ENCODE data around the gene TEP1. TPM values are rescaled to one million over a fixed set of nuclear protein-coding genes. Genes with fewer than 3 reads are reported as not detected.

TEP1 gene
- total and polyA plus RNA-seq, 9 donors: 12.2 to 18.5 (median 15.7) TPM

DNA sequence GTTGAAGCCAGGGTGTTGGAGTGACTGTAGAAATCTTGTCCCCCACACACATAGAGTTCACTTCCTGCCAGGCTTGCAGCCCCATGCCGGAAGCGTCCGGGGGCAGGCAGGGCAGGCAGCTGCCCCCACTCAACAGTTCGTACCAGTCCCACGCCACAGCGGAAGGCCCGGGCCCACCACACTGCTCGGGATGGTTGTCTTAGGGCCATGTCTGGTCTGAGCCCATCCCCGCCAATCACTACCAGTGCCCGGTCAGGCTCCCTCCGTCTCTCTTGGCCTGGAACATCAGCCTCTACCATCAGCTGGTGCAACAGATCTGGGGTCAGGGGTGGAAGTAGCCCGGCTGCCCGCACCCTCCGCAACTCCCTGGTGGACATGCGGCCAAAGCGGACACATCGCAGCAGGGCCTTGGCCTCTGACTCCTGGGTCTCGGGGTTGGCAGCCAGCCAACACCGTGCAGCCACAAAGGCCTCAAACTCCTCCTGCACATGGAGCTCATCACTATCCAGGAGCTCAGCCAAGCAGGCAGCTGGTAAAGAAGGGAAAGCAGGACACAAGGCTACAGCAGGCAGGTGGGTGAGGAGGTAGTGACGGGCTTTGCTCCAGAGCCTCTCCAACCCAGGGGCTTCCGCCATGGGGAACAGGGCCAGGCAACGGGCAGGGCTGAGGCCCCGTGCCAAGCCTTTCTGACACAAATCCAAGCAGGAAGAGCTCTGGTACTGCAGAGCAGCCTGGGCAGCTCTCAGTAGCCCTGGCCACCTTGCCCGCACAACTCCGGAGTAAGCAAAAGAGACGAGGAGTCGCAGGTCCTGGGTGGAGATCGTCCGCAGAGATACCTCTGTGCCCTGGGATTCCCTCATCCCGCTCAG lies 16.7 kb upstream of the TEP1 start:
- Histone ChIP-seq H3K36me3 (ENCODE audit: control insufficient read depth, insufficient read depth, low read length) (no peaks in the 10 kb centered on the region), H3K4me3 (ENCODE audit: low read length) (no peak overlapping the region), H3K27me3 (ENCODE audit: control insufficient read depth, insufficient read depth, low read length) (no peaks in the 10 kb centered on the region), H3K4me1 (ENCODE audit: control insufficient read depth, insufficient read depth, low read length) (peaks cover 22% of the 10 kb centered on the region), H3K9me3 (replicated peaks; ENCODE audit: control insufficient read depth, low read depth, low read length) (no peaks in the 10 kb centered on the region), H3K27ac (ENCODE audit: low read length) (no peak overlapping the region)
- 90% methylated on average over 24 of the region's 30 CpGs for WGBS (ENCODE audit: insufficient coverage)
- peak; percentile 16 for DNase-seq

DNA sequence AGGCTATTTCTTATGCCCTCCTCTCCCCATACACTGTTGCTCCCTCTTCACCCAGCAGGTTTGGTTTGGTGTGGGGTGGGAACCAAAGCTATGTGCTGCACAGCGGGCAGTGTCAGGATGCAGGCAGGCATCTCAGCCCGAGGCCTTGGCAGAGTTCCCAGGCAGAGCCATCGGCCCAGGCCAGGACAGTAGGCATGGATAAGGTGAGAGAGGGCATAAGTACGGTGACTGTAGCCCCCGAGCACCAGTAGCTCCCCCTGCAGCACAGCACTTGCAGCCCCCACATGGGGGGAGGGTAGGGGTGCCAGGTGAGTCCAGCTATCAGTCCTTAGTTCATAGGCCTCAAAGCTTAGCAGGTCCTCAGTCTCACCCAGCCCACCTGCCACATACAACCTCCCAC lies 15.5 kb upstream of the TEP1 start:
- Histone ChIP-seq H3K27me3 (ENCODE audit: control insufficient read depth, insufficient read depth, low read length) (no peaks in the 10 kb centered on the region), H3K4me1 (ENCODE audit: control insufficient read depth, insufficient read depth, low read length) (peaks cover 14% of the 10 kb centered on the region), H3K4me3 (ENCODE audit: low read length) (no peak overlapping the region), H3K9me3 (replicated peaks; ENCODE audit: control insufficient read depth, low read depth, low read length) (no peaks in the 10 kb centered on the region), H3K36me3 (ENCODE audit: control insufficient read depth, insufficient read depth, low read length) (no peaks in the 10 kb centered on the region), H3K27ac (ENCODE audit: low read length) (no peak overlapping the region)
- DNase-seq: no peak
- 37% methylated on average over 3 of the region's 5 CpGs for WGBS (ENCODE audit: insufficient coverage)

DNA sequence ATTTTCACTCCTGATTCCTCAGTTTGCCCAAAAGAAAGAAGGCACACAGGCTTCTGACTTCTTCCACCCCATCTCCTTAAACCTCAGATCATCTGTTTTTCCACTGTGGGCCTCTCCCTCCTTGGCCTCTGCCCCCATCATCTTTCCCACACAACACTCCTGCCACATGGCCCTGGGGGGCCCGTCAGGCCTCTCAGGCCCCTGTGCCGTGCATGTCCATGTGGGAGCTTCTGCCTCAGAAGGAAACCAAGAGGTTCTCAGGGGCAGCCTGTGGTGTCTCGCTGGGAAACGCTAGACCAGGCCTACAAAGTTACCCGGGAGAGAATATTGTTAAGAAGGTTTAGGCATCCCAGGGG lies 14.7 kb upstream of the TEP1 start:
- WGBS (ENCODE audit: insufficient coverage): 70% methylated on average over 2 of the region's 5 CpGs
- H3K4me3 ChIP-seq (ENCODE audit: low read length): no peak overlapping the region
- no peaks in the 10 kb centered on the region for H3K9me3 ChIP-seq (replicated peaks; ENCODE audit: control insufficient read depth, low read depth, low read length)
- no peaks in the 10 kb centered on the region for H3K36me3 ChIP-seq (ENCODE audit: control insufficient read depth, insufficient read depth, low read length)
- H3K27me3 ChIP-seq (ENCODE audit: control insufficient read depth, insufficient read depth, low read length): no peaks in the 10 kb centered on the region
- no peak for DNase-seq
- H3K4me1 ChIP-seq (ENCODE audit: control insufficient read depth, insufficient read depth, low read length): peaks cover 14% of the 10 kb centered on the region
- peak overlapping the region; percentile 20 for H3K27ac ChIP-seq (ENCODE audit: low read length)

DNA sequence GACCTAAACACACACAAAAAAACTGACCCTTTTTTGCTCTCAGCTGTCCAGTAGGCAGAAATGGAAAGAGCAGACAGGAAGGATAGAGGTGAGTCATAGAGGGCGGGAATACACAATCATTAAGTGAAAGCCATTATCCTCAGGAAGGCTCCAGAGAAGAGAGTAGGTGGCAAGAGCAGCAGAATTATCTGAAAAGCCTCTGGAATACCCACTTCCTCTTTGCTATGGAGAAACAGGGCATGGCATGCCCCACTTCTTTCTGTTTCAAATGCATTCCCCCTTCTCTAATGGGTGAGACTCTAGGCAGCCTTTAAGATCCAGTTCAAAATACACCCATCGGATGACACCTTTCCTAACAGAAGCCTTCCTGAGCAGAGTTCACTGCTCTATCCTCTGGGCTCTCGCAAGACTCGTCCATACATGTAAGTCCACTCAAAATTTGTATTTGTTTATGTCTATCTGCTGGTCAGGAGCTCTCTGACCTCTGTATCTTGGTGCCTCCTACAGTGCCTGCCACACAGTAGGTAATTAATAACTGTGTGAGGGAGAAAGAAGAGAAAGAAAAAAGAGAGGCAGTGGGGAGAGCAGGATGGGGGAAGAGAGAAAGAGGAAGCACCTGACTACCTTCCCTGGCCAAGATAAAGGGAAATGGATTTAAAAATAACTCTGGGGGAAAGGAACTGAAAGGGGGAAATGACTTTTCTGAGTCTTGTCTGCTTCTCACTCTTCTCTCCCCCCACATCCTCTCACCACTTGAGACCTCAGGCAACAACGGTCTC lies 14.1 kb upstream of the TEP1 start:
- Histone ChIP-seq H3K4me3 (ENCODE audit: low read length) (no peak overlapping the region), H3K27ac (ENCODE audit: low read length) (no peak overlapping the region), H3K9me3 (replicated peaks; ENCODE audit: control insufficient read depth, low read depth, low read length) (no peaks in the 10 kb centered on the region), H3K4me1 (ENCODE audit: control insufficient read depth, insufficient read depth, low read length) (peaks cover 14% of the 10 kb centered on the region), H3K36me3 (ENCODE audit: control insufficient read depth, insufficient read depth, low read length) (no peaks in the 10 kb centered on the region), H3K27me3 (ENCODE audit: control insufficient read depth, insufficient read depth, low read length) (no peaks in the 10 kb centered on the region)
- WGBS (ENCODE audit: insufficient coverage): 50% methylated on average over 2 of the region's 5 CpGs
- DNase-seq: peak; percentile 60

DNA sequence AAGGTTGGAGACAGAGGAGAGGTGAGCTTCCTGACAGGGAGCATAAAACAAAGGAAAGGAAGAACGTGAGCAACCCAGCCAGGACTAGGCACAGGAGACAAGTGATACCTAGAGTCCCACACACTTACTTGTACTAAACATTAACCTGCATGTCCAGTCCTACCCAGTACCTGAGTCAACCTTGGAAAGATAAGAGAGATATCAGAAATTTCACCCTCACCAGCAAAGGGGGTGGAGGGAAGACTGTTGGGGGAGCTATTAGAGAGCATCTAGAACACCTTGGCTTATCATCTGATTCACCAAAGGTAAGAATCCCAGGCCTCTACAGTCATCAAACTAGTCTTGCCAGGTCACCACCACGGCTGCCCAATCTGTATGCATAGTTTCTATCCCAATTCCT lies 11.6 kb upstream of the TEP1 start:
- H3K9me3 ChIP-seq (replicated peaks; ENCODE audit: control insufficient read depth, low read depth, low read length): no peaks in the 10 kb centered on the region
- no peak overlapping the region for H3K27ac ChIP-seq (ENCODE audit: low read length)
- 43% methylated on average over 1 of the region's 2 CpGs for WGBS (ENCODE audit: insufficient coverage)
- H3K4me3 ChIP-seq (ENCODE audit: low read length): no peak overlapping the region
- H3K27me3 ChIP-seq (ENCODE audit: control insufficient read depth, insufficient read depth, low read length): no peaks in the 10 kb centered on the region
- H3K36me3 ChIP-seq (ENCODE audit: control insufficient read depth, insufficient read depth, low read length): no peaks in the 10 kb centered on the region
- DNase-seq: no peak
- H3K4me1 ChIP-seq (ENCODE audit: control insufficient read depth, insufficient read depth, low read length): peaks cover 6% of the 10 kb centered on the region

DNA sequence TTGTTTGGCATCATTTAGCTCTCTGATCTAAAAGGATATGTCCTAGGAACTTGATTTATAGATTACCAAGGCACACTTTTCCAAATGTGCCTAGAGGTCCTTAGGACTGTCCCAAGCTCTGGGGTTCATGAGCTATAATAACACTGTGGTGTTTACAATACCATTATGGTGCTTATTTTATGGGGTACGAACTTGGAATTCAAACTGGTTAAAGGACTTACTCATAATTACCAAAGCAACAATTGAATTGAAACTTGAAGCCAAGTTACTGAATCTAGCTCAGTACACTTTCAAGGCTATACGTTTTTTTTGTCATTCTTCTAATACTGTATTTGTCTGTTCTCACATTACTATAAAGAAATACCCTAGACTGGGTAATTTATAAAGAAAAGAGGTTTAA lies 9.6 kb upstream of the TEP1 start:
- Histone ChIP-seq H3K36me3 (ENCODE audit: control insufficient read depth, insufficient read depth, low read length) (no peaks in the 10 kb centered on the region), H3K27me3 (ENCODE audit: control insufficient read depth, insufficient read depth, low read length) (no peaks in the 10 kb centered on the region), H3K9me3 (replicated peaks; ENCODE audit: control insufficient read depth, low read depth, low read length) (no peaks in the 10 kb centered on the region), H3K4me3 (ENCODE audit: low read length) (no peak overlapping the region), H3K27ac (ENCODE audit: low read length) (no peak overlapping the region), H3K4me1 (ENCODE audit: control insufficient read depth, insufficient read depth, low read length) (no peaks in the 10 kb centered on the region)
- DNase-seq: no peak
- no CpG with 5 or more reads among the region's 2 CpGs for WGBS (ENCODE audit: insufficient coverage)

DNA sequence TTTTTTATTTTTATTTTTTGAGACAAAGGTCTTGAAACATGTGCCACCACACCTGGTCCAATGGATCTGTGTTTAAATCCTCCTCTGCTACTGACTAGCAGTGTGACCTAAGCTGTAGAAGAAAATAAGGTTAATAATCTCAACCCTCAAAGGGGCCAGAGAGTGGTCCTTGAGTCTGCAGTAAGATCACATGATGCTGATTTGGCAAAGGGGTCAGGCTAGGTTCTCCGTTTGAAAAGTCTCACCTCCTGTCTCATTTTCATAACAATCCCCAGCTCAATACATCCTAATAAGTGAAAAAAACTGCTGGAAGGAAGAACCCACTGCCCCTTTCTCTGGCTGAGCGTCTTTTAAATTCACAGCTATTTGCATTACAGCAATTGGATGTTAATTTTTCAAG lies 8.0 kb upstream of the TEP1 start:
- DNase-seq: no peak
- H3K27me3 ChIP-seq (ENCODE audit: control insufficient read depth, insufficient read depth, low read length): no peaks in the 10 kb centered on the region
- no peaks in the 10 kb centered on the region for H3K36me3 ChIP-seq (ENCODE audit: control insufficient read depth, insufficient read depth, low read length)
- no peak overlapping the region for H3K4me3 ChIP-seq (ENCODE audit: low read length)
- H3K4me1 ChIP-seq (ENCODE audit: control insufficient read depth, insufficient read depth, low read length): no peaks in the 10 kb centered on the region
- H3K9me3 ChIP-seq (replicated peaks; ENCODE audit: control insufficient read depth, low read depth, low read length): no peaks in the 10 kb centered on the region
- WGBS (ENCODE audit: insufficient coverage): no CpG with 5 or more reads among the region's 2 CpGs
- H3K27ac ChIP-seq (ENCODE audit: low read length): no peak overlapping the region

DNA sequence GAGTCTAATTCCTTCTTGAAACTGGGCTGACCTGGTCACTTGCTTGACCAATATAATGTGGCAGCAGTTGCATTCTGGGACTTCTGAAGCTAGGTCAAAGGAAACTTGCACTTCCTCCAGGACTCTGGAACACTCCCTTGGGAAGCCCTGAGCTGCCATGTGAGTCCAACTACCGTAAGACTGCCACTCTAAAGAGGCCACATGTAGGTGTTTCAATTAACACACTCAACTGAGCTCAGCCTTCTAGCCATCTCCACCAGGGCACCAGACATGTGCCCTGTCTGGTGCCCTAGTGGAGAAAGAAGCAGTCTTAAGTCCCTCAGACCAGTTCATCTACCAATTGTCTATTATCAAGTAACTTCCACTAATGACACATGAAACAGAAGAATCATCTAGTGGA lies 6.1 kb upstream of the TEP1 start:
- Histone ChIP-seq H3K4me3 (ENCODE audit: low read length) (no peak overlapping the region), H3K27me3 (ENCODE audit: control insufficient read depth, insufficient read depth, low read length) (no peaks in the 10 kb centered on the region), H3K36me3 (ENCODE audit: control insufficient read depth, insufficient read depth, low read length) (no peaks in the 10 kb centered on the region), H3K9me3 (replicated peaks; ENCODE audit: control insufficient read depth, low read depth, low read length) (no peaks in the 10 kb centered on the region), H3K4me1 (ENCODE audit: control insufficient read depth, insufficient read depth, low read length) (no peaks in the 10 kb centered on the region), H3K27ac (ENCODE audit: low read length) (no peak overlapping the region)
- no peak for DNase-seq
- 20% methylated on average over 1 of the region's 1 CpG for WGBS (ENCODE audit: insufficient coverage)

DNA sequence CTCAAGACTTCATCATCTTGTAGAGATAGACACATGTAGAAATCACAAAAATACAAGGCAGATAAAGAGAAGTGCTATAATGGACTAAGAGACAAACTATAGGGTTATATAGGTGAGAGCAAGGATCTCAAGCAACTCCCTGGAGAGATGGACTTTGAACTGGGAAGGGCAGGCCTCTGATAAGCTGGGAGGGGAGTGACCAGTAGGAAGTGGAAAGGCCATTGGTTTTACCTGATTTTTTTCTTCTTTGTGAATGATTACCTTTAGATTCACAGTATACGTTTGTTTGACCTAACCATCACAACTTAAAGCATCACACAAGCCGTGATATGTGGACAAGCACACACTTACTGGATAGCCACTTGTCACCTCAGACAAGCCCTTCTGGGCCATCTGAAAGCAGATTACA lies 5.2 kb upstream of the TEP1 start:
- 81% methylated on average over 2 of the region's 2 CpGs for WGBS (ENCODE audit: insufficient coverage)
- DNase-seq: no peak
- H3K4me3 ChIP-seq (ENCODE audit: low read length): no peak overlapping the region
- H3K9me3 ChIP-seq (replicated peaks; ENCODE audit: control insufficient read depth, low read depth, low read length): no peaks in the 10 kb centered on the region
- no peak overlapping the region for H3K27ac ChIP-seq (ENCODE audit: low read length)
- H3K4me1 ChIP-seq (ENCODE audit: control insufficient read depth, insufficient read depth, low read length): peaks cover 7% of the 10 kb centered on the region
- H3K36me3 ChIP-seq (ENCODE audit: control insufficient read depth, insufficient read depth, low read length): no peaks in the 10 kb centered on the region
- no peaks in the 10 kb centered on the region for H3K27me3 ChIP-seq (ENCODE audit: control insufficient read depth, insufficient read depth, low read length)

DNA sequence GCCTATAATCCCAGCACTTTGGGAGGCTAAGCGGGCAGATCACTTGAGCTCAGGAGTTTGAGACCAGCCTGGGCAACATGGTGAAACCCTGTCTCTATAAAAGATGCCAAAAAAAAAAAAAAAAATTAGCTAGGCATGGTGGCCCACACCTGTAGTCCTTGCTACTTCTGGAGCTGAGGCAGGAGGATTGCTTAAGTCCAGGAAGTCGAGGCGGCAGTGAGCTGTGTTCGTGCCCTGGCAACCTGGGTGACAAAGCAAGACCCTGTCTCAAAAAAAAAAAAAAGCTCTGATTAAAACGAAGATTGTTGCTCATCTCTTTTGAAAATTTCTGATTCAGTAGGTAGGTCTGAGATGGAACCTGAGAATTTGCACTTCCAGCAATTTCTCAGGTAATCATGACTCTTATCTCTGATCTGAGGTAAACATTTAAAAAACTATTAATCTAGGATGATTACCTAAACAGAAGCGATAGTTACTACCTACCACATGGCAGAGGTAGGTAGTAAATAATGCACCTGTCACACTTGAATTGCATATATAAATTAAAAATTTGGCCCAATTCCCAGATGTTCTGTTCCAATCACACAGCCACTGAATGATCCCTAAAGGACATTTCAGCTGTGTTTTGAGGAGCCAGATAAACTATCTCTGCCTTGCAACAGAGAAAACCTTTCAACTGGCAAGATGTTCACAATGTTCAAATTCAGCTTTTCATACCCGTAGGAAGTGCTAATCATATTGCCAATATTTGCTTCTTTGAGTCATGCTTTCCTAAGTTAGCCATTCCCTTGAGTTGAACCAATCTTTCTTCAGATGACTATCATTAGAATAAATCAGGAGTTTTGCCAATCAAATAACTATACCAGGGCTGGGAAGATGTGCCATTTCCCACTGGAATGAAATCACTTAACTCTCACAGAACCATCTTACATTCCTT lies 4.2 kb upstream of the TEP1 start:
- H3K27ac ChIP-seq (ENCODE audit: low read length): no peak overlapping the region
- 71% methylated on average over 3 of the region's 7 CpGs for WGBS (ENCODE audit: insufficient coverage)
- H3K9me3 ChIP-seq (replicated peaks; ENCODE audit: control insufficient read depth, low read depth, low read length): no peaks in the 10 kb centered on the region
- H3K27me3 ChIP-seq (ENCODE audit: control insufficient read depth, insufficient read depth, low read length): no peaks in the 10 kb centered on the region
- H3K4me3 ChIP-seq (ENCODE audit: low read length): no peak overlapping the region
- H3K36me3 ChIP-seq (ENCODE audit: control insufficient read depth, insufficient read depth, low read length): no peaks in the 10 kb centered on the region
- peaks cover 7% of the 10 kb centered on the region for H3K4me1 ChIP-seq (ENCODE audit: control insufficient read depth, insufficient read depth, low read length)
- DNase-seq: no peak
